Sciatic nerve (tissue), 2 donors: ENCODE results near the gene LOX. TPM values are rescaled to one million over a fixed set of nuclear protein-coding genes. Genes with fewer than 3 reads are reported as not detected.

ENCODE experiments used
- ATAC-seq: fragments of 200-7000 bp; cut with Tn5 transposase; one replicate; pipeline ENCODE4 v1.9.1; 2020; ENCODE audit warnings: mild to moderate bottlenecking, moderate library complexity
- DNase-seq: peaks from one replicate; pipeline ENCODE4 v3.0.0-alpha.2; 2020; ENCODE audit warnings: low spot score
- intact Hi-C: fragments of 100-400 bp; cut with DNase I; formaldehyde crosslinking; loops from one replicate; pipeline ENCODE4 v1.14.2; 2022
- total RNA-seq: library from RNA; stranded (reverse); fragmentation: NEBNext Ultra II Directional; extraction: Animal tissue kit (Norgen Biotek cat#: 25700); gene quantifications from one replicate; pipeline ENCODE4 v1.2.1, GENCODE V29; 2021
- donor health status: DM: no; HTN: no; CAD: no.
- donor health status: DM: no; HTN: no; CAD: no.

The LOX gene
- total RNA-seq, 1 donor from 2014 or later = 25.3 TPM

- ATAC-seq (no peak), DNase-seq (no peak)
- intact Hi-C loops = no loop called here
Observed at GRCh38 chr5:122064992-122065391, 13.1 kb downstream of the LOX start.

DNA sequence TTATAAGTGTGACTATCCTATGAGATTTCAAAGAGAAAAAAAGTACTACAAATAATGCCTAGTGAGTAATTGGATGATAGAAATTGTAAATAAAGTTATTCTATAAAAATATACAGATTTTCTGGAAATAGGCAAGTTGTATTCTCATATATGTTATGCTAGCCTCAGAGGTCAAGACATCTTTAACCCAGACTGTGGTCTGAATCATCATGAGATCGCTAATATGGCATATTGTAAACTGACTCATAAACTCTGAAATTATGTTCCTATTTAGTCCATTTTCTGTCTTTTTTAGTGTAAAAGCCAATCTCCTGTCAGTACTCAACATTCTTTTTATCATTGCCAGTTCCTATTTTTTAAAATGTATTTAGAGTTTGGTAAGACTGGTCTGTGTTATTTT, 14.2 kb downstream of the LOX start:
- intact Hi-C loops = no loop called here
- no peak for DNase-seq

GRCh38 chr5:122062205-122062604, 15.9 kb downstream of the LOX start:
- DNase-seq = no peak
- intact Hi-C loops = no loop called here
- ATAC-seq = no peak

More for the DNA sequence above, 14.2 kb downstream of the LOX start:
- no peak for ATAC-seq

- ATAC-seq (no peak), DNase-seq (no peak)
- intact Hi-C loops = no loop called here
Observed at GRCh38 chr5:122056913-122057312, 21.1 kb downstream of the LOX start.

- intact Hi-C loops = no loop called here
- DNase-seq (no peak), ATAC-seq (no peak)
Observed at GRCh38 chr5:122054266-122054665, 23.8 kb downstream of the LOX start.

DNA sequence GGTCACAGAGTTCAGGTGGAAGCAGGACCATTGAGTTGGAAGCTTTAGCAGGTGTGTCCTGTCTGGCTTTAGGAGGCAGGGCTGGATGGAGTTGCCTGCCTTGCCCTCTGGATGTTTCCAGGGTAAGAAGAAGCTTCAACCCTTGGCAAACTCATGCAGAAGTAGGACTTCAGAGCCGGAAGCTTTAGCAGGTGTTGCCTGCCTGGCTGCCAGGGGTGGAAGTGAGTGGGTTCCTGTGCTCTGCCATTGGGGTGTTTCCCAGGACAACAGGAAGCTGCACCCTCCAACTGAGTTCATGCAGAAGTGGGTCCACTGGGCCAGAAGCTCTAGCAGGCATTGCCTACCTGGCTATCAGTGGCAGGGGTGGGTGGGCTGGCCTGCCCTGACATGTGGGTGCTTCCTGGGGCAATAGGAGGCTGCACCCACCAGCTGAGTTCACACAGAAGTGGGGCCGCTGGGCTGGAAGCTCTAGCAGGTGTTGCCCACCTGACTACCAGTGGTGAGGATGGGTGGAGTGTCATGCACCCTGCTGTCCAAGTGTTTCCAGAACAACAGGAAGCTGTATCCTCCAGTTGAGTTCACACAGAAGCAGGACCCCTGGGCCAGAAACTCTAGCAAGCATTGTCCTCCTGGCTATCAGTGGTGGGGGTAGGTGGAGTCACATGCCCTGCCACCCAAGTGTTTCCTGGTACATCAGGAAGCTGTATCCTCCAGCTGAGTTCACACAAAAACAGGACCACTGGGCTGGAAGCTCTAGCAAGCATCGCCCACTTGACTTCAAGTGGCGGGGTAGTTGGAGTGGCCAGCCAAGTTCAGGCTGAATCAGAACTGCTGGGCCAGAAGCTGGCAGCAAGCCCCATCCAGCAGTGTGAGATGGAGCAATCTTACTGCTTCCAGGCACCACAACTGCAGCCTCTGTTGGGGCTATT, 24.6 kb downstream of the LOX start:
- peak; percentile 32 for ATAC-seq
- no peak for DNase-seq
- intact Hi-C loops = no loop called here

DNA sequence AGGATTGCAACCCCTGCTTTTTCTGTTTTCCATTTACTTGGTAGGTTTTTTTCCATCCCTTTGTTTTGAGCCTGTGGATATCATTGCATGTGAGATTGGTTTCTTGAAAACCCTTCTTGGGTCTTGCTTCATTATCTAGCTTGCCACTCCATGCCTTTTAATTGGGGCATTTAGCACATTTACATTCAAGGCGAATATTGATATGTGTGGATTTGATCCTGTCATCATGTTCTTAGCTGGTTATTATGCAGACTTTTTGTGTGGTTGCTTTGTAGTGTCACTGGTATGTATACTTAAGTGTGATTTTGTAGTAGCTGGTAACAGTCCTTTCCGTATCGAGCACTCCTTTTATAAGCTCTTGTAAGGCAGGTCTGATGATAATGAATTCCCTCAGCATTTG, 26.5 kb downstream of the LOX start:
- intact Hi-C loops = no loop called here

GRCh38 chr5:122050959-122051358, 27.1 kb downstream of the LOX start:
- intact Hi-C loops = no loop called here
- no peak for ATAC-seq
- DNase-seq = no peak

More for the DNA sequence above, 26.5 kb downstream of the LOX start:
- DNase-seq (no peak), ATAC-seq (no peak)

DNA sequence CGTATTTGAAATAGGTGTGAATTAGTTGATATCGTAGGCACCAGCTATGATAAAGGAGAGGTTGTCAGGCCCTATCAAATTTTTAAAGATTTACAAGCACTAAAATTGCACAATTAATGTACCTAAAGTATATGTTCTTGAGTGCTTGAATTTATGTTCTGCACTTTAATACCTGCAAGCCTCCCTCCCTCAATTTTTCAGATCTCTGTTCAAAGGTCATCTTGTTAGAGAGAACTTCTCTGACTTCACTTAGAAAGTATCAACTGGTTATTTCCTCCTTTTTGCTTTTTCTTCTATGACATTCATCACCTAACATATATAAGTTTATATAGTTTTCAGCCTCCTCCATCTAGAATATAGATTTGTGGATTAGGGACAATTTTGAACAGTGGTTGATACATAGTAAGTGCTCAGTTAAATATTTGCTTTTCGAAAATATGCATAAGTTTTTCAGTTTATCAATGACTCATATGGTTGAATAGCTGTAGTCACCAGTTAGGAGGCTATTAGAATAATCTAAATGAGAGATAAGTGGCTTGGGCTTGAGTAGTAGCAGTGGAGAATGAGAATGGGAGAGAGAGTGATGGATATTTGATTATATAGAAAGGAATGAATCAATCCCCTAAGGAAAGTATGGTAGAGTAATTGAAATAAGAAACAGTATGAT, 37.3 kb downstream of the LOX start:
- ATAC-seq (no peak), DNase-seq (no peak)
- intact Hi-C loops = no loop called here

DNA sequence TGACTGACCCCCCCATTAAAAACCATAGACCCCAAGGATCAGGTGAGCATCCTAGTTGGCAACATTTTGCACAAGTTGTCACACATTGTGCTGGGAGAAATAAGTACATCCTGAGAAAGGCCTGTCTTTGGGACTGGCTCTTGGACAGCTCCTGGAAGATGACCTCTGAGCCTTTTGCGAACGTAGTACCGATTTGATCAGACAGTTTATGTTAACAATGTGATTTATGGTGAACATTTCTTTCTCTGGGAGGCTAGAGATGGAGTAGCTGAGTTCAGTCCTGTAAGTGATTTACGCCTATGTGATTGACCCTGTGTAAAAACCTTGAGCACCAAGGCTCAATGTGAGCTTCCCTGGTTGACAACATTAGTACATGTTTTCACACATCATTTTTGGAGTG, 41.7 kb downstream of the LOX start:
- intact Hi-C loops = no loop called here

GRCh38 chr5:122035913-122036312, 42.1 kb downstream of the LOX start:
- intact Hi-C loops = no loop called here
- DNase-seq = no peak
- no peak for ATAC-seq

More for the DNA sequence above, 41.7 kb downstream of the LOX start:
- ATAC-seq = no peak
- no peak for DNase-seq

DNA sequence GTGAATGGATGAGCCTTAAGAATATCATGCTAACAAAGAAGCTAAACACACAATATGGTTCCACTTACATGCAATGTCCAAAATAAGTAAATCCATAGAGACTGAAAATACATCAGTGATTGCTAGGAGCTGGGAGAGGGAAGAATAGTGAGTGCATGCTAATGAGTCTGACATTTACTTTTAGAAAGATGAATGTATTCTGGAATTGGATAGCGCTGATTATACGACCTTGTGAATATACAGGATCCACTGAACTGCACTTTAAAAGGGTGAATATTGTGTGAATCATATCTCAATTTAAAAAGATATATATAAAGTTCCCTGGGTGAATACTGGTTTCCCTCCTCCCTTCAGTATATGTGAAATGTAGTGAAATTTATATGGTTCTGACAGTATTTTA, 46.2 kb downstream of the LOX start:
- ATAC-seq (no peak), DNase-seq (no peak)
- intact Hi-C loops = no loop called here

DNA sequence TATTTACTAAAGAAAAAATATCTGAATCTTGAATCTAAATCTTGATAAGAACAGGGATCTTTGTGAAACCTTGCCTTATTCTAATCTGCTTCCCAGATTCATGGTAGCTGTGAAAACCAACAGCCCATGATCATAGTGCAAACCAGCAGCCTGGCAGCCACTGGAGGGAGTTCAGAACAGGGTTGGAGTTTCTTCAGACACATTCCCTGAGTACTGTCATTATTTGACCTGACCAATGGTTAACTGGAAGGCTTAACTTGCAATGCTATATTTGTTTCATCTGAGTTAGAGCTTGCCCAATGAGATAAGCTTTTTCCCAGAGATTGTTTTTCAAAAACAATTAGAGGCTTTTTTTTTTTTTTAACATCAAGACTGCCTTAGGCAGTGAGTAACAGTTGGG, 47.8 kb downstream of the LOX start:
- ATAC-seq (no peak), DNase-seq (no peak)
- intact Hi-C loops = no loop called here

DNA sequence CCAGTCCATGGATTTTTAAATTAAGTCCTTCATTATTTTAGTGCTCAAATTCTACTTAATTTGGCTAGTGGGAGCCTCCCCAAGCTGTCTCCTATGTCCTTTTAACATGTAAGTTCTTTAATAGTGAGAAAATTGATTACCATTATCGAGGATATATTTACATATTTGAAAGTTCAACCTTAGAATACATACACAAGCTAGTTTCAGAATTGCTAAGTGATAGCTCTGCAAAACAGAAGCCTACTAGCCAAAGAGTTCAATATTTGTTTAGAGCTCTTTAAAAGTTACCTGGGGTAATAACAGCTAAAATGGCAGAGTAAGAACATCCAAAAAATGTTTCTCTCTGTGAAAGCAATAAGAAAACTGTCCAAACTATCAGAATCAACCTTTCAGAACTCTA, 48.2 kb downstream of the LOX start:
- DNase-seq = no peak
- intact Hi-C loops = no loop called here

GRCh38 chr5:122022966-122023365, 55.1 kb downstream of the LOX start:
- intact Hi-C loops = no loop called here
- no peak for DNase-seq

More for the DNA sequence above, 48.2 kb downstream of the LOX start:
- ATAC-seq = no peak

GRCh38 chr5:122019919-122020590, 58.0 kb downstream of the LOX start:
- ATAC-seq = no peak
- DNase-seq = no peak
- intact Hi-C loops = no loop called here

More at GRCh38 chr5:122022966-122023365, 55.1 kb downstream of the LOX start:
- ATAC-seq = no peak

GRCh38 chr5:122015471-122015870, 62.6 kb downstream of the LOX start:
- ATAC-seq (no peak), DNase-seq (no peak)
- intact Hi-C loops = no loop called here

- ATAC-seq (no peak), DNase-seq (no peak)
- intact Hi-C loops = no loop called here
Observed at GRCh38 chr5:122014236-122014935, 63.7 kb downstream of the LOX start.
